ENCODE measurements around the gene KIF18B. TPM values are rescaled to one million over a fixed set of nuclear protein-coding genes. Genes with fewer than 3 reads are reported as not detected.

The KIF18B gene
- total and polyA plus RNA-seq, 9 donors: 0.10 to 0.79 (median 0.17) TPM; not detected in 3

- H3K27me3 ChIP-seq: peaks cover 3% of the 10 kb centered on the region
- DNase-seq: no peak
- no peak for TF ChIP-seq EP300 (IDR thresholded peaks at IDR 0.05)
- no peak for TF ChIP-seq POLR2A (IDR thresholded peaks at IDR 0.05)
- TF ChIP-seq CTCF (IDR thresholded peaks at IDR 0.05): no peak
- whole genome bisulfite sequencing, 3 donors: 83 to 85% (median 83%) methylated on average over 8 of the region's 8 CpGs
- H3K4me3 ChIP-seq: no peak overlapping the region
- intact Hi-C loops (cut with DNase I): no loop called here
- H3K9me3 ChIP-seq: no peaks in the 10 kb centered on the region
- no peaks in the 10 kb centered on the region for H3K36me3 ChIP-seq
- peaks cover 3% of the 10 kb centered on the region for H3K4me1 ChIP-seq (ENCODE audit: insufficient read depth)
- no peak overlapping the region for H3K27ac ChIP-seq
Observed at GRCh38 chr17:44971776-44972483, 24.4 kb upstream of the KIF18B start.

- peak overlapping the region in 1 of 2 donors; percentile 25 for H3K27ac ChIP-seq
- H3K27me3 ChIP-seq: peaks cover 9% of the 10 kb centered on the region
- H3K4me1 ChIP-seq (ENCODE audit: insufficient read depth): peaks cover 2% of the 10 kb centered on the region
- intact Hi-C loops (cut with DNase I): no loop called here
- no peaks in the 10 kb centered on the region for H3K36me3 ChIP-seq
- no peak for TF ChIP-seq POLR2A (IDR thresholded peaks at IDR 0.05)
- no peak for TF ChIP-seq EP300 (IDR thresholded peaks at IDR 0.05)
- no peak for TF ChIP-seq CTCF (IDR thresholded peaks at IDR 0.05)
- 1 to 3% (median 1%) methylated on average over 44 to 55 of the region's 55 CpGs for WGBS, 3 donors
- peak overlapping the region; percentile 32 for H3K4me3 ChIP-seq
- no peaks in the 10 kb centered on the region for H3K9me3 ChIP-seq
- peak in 4 of 5 donors; percentile 52 to 74 (median 64) for DNase-seq
Observed at GRCh38 chr17:44970136-44970741, 22.7 kb upstream of the KIF18B start.

GRCh38 chr17:44969144-44969780, 21.7 kb upstream of the KIF18B start:
- intact Hi-C loops (cut with DNase I): no loop called here
- Histone ChIP-seq H3K27ac (no peak overlapping the region), H3K4me3 (no peak overlapping the region), H3K4me1 (ENCODE audit: insufficient read depth) (peaks cover 2% of the 10 kb centered on the region), H3K36me3 (no peaks in the 10 kb centered on the region), H3K27me3 (peaks cover 9% of the 10 kb centered on the region), H3K9me3 (no peaks in the 10 kb centered on the region)
- peak in 1 of 5 donors; percentile 35 for DNase-seq
- WGBS, 3 donors: 41 to 60% (median 45%) methylated on average over 19 of the region's 19 CpGs
- TF ChIP-seq CTCF (IDR thresholded peaks at IDR 0.05): no peak
- TF ChIP-seq POLR2A (IDR thresholded peaks at IDR 0.05): no peak
- TF ChIP-seq EP300 (IDR thresholded peaks at IDR 0.05): no peak

GRCh38 chr17:44968225-44969143, 20.9 kb upstream of the KIF18B start, which contains the start of gene C1QL1:
TSS of gene C1QL1 (minus strand) at chr17:44968303. CDS start at chr17:44968048, 255 bp downstream.
- peaks cover 2% of the 10 kb centered on the region for H3K4me1 ChIP-seq (ENCODE audit: insufficient read depth)
- DNase-seq: peak; percentile 92 to 96 (median 95)
- H3K36me3 ChIP-seq: no peaks in the 10 kb centered on the region
- H3K4me3 ChIP-seq: peak within 1 kb of the TSS; percentile 39
- H3K9me3 ChIP-seq: no peaks in the 10 kb centered on the region
- 4 to 6% (median 4%) methylated on average over 68 to 81 of the region's 81 CpGs for WGBS, 3 donors
- TF ChIP-seq POLR2A (IDR thresholded peaks at IDR 0.05) (no peak), EP300 (IDR thresholded peaks at IDR 0.05) (no peak), CTCF (IDR thresholded peaks at IDR 0.05) (no peak)
- intact Hi-C loops (cut with DNase I): no loop called here
- H3K27me3 ChIP-seq: peaks cover 9% of the 10 kb centered on the region
- no peak within 1 kb of the TSS for H3K27ac ChIP-seq
